PFSK-1 (cell line): ENCODE measurements around the gene TLE4.

Source experiments
- POLR2AphosphoS5 ChIP-seq: IDR thresholded peaks from 2 replicates; pipeline ENCODE4 v1.6.1; 2012; ENCODE audit warnings: low read depth, mild to moderate bottlenecking, control low read depth, low read length, moderate library complexity
- TAF1 ChIP-seq: IDR thresholded peaks from 2 replicates; pipeline ENCODE4 v1.6.1; 2012; ENCODE audit warnings: low read length, control low read depth, borderline replicate concordance; ENCODE audit not compliant: insufficient read depth
- TF ChIP-seq, protein P1 (sequence below), 2 experiments: IDR thresholded peaks; 2 replicates each; pipeline versions ENCODE4 v1.6.1 to v1.8.0; 2011 to 2012; ENCODE audit warnings: low read depth in 2 of 2, low read length in 2 of 2, control low read depth in 1 of 2, inconsistent platforms in 1 of 2, mild to moderate bottlenecking in 1 of 2, moderate library complexity in 1 of 2; ENCODE audit not compliant: insufficient read depth in 1 of 2

DNA sequence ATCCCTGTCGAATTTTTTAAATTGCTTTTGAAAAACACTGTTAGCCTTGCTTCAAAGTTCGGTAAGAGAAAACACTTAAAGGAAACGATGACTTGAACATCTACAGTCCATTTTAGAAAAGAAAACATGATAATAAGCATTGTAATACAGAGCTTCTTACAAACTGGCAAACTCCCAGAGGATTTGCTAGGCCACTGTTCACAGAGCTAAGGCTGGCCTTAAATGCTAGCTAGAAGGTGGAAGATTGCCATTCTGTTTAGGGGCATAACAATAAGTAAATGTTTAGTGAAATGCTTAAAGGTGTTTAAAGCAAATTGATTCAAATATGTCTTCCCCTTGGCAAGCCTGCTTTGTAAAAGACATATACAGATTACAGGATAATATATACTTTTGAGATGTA lies 169.6 kb downstream of the TLE4 start:
- no peak for TF ChIP-seq TAF1
- TF ChIP-seq, protein P1, sequence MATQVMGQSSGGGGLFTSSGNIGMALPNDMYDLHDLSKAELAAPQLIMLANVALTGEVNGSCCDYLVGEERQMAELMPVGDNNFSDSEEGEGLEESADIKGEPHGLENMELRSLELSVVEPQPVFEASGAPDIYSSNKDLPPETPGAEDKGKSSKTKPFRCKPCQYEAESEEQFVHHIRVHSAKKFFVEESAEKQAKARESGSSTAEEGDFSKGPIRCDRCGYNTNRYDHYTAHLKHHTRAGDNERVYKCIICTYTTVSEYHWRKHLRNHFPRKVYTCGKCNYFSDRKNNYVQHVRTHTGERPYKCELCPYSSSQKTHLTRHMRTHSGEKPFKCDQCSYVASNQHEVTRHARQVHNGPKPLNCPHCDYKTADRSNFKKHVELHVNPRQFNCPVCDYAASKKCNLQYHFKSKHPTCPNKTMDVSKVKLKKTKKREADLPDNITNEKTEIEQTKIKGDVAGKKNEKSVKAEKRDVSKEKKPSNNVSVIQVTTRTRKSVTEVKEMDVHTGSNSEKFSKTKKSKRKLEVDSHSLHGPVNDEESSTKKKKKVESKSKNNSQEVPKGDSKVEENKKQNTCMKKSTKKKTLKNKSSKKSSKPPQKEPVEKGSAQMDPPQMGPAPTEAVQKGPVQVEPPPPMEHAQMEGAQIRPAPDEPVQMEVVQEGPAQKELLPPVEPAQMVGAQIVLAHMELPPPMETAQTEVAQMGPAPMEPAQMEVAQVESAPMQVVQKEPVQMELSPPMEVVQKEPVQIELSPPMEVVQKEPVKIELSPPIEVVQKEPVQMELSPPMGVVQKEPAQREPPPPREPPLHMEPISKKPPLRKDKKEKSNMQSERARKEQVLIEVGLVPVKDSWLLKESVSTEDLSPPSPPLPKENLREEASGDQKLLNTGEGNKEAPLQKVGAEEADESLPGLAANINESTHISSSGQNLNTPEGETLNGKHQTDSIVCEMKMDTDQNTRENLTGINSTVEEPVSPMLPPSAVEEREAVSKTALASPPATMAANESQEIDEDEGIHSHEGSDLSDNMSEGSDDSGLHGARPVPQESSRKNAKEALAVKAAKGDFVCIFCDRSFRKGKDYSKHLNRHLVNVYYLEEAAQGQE (IDR thresholded peaks at IDR 0.05; ENCODE audit: insufficient read depth in 1 of 2, low read depth in 2 of 2, low read length in 2 of 2), result no peak
- no peak for TF ChIP-seq POLR2AphosphoS5
